NK-92 (cell line): ENCODE measurements around the gene MAP3K21.

Experiments
- DNase-seq: peaks from one replicate; lab custom pipeline; 2025; ENCODE audit not compliant: unreplicated experiment; lab: John Stamatoyannopoulos, UW

MAP3K21 gene

GRCh38 chr1:233386336-233386735 is 58.8 kb downstream of the MAP3K21 start:
- no peak for DNase-seq

GRCh38 chr1:233387585-233387984 is 60.1 kb downstream of the MAP3K21 start:
- no peak for DNase-seq

GRCh38 chr1:233389169-233389568 is 61.6 kb downstream of the MAP3K21 start:
- DNase-seq = no peak

DNA sequence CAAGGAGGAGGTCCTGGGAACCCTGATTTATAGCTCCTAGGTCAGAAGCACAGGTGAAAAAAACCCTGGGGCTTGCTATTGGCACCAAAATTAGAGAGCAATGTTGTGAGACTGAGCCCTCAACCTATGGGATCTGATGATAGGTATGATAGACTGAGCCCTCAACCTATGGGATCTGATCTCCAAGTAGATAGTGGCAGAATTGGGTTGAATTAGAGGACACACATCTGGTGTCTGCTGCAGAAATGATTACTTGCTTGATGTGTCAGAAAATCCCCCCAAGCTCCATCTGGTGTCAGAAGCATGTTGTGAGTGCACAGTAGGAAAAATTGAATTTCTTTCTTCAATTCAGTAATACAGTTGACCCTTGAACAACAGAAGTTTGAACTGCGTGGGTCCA is 62.4 kb downstream of the MAP3K21 start:
- DNase-seq = no peak

DNA sequence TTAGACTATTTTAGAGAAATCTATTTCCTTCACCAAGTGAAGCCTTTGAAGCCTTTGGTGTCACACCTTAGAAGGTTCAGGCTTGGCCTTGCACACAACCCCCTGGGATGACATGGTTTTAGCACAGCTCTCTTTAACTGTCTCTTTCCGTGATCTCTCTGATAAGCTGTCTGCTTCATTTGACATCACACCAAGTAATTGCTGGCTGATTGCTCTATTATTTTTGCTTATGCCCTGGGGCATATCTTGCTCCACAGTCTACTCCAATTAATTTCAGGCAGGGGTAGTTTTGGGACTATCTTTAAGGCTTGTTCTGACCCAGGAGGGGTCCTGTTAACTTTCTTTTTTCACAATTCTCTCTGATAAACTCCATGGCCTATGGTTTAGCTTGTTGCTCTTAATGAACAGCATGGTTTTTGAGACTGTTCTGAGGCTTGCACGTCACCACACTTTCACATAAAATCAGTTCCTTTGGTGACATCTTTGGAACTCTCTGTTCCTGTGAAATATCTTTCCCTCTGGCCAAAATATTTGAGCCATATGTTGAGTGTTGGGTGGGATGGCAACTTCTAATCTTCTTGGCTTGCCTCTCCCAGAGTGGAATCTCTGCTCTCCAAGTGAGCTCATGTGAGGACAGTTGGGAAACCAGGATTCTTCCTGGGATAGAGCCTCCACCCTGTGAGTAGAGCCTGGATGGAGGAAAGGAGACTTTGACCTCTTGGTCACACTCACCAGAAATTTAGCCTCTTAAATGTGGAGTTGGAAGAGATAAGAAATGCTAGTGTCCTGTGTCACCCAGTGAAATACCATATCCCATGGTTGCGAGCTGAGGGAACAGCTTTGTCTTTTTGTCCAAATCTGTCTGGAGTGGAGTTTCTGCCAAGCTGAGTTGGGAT is 63.6 kb downstream of the MAP3K21 start:
- DNase-seq = no peak

GRCh38 chr1:233393084-233393840 is 65.7 kb downstream of the MAP3K21 start:
- no peak for DNase-seq

DNA sequence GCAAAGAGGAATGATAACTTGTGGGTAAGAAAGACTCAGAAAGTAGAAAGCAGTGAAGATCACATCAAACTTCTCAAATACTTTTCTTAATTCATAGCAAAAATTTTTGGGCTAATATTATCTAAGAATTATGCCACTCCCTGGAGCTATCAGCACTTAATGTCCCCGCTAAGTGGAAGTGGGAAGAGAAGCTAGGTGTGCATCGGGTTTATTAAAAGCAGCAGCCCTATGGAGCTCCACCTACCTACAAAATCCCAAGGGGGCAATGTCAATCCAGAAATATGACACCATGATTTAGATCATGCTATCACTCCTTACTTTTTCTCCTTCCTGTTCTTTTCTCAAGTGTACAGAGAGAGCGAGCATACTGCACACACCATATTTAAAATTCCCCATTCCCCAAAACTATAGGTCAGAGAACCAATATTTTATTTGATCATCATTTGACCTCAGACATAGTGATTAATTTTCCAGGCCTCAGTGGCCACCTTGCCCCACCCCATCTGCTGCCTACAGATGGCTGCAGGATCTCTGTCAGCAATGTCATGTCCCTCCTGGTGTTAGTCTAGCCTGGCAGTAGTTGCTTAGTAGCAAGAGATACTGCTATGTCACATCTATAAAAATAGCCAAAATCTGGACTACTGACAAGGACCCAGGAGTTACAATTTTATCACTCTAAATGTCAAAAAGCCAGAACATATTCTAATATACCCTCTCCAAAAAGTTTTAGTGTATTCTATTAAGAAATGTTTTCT is 66.6 kb downstream of the MAP3K21 start:
- DNase-seq = no peak

GRCh38 chr1:233394860-233395717 is 67.6 kb downstream of the MAP3K21 start:
- no peak for DNase-seq

GRCh38 chr1:233395863-233396646 is 68.5 kb downstream of the MAP3K21 start:
- no peak for DNase-seq

DNA sequence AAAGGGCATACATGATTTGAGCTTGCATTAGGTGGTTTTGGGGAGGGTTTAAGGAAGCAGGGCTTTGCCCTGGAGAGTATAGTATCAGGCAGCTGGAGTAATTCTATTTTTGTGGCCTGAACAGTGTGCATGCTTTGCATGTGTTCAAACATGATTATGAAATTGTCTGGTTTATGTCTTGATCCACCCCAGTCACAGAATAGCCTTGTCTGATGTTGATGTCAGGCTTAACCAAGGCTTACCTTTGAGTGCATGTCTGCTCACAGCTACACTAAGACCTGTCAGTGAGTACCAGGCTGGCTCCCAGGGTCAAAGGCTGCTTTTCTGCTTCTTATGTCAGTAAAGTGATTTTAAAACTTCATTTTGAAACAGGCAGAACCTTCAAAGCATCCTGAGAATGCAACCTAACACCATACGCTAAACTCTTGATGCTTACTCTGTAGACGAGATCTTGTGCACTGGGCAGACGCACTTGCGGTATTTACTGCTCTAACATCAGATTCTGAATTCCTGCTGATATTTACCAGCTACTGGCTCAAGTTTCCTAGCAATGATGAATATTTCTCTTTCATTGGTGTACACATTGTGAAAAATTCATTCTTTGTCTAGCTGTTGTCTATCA is 78.9 kb downstream of the MAP3K21 start:
- no peak for DNase-seq

DNA sequence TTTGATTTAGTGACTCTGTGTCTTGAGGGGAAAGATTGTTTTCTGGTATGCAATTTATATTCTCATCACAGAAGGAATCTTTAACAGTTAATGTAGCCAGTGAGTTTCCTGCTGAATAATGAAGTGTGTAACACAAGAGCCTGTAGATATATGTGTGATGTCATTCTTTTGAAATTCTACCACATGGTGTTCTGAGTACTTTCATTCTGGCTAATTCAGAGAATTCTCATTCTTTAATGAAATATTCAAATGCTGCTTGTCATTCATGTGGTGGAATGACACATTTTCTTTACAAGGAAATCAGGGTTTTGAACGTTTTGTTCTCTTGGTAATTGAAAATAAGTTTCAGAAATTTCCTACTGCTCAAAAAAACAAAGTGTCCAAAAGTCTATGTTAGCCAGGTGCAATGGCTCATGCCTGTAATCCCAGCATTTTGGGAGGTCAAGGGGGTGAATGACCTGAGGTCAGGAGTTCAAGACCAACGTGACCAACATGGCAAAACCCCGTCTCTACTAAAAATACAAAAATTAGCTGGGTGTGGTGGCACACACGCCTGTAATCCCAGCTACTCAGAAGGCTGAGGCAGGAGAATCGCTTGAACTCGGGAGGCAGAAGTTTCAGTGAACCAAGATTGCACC is 79.6 kb downstream of the MAP3K21 start:
- no peak for DNase-seq

- DNase-seq = no peak
Measured at GRCh38 chr1:233409540-233409939, 82.0 kb downstream of the MAP3K21 start.

DNA sequence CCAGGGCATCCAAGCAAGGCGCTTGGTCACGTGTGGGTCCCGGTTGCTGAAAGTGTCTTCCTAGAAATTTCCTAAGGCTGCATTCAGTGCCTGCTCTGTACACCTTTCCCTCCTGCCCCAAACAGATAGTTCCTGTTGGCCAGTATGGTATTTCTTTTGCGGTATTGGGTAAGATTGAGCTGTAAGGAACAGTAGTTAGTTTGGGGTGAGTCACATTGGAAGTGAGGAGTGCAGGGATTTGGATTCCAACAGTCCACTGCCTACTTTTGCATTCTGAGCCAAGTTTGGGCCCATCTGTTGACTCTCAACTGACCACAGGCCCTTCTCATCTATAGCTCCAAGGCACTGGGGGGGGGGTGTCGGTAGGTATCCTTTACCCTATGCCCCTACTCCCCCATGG is 83.4 kb downstream of the MAP3K21 start:
- no peak for DNase-seq

GRCh38 chr1:233412812-233413211 is 85.3 kb downstream of the MAP3K21 start:
- no peak for DNase-seq

GRCh38 chr1:233421293-233421692 is 93.8 kb downstream of the MAP3K21 start:
- no peak for DNase-seq

DNA sequence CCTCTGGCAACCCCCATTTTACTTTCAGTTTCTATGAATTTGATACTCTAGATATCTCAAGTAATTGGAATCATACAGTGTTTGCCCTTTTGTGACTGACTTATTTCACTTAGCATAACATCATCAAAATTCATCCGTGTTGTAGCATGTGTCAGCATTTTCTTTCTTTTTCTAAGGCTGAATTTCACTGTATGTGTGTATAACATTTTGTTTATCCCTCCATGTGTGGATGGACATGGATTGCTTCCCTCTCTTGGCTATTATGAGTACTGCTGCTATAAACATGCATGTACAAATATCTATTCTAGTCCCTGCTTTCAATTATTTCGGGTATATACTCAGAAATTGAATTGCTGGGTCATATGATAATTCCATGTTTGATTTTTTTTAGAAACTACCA is 97.3 kb downstream of the MAP3K21 start:
- no peak for DNase-seq

DNA sequence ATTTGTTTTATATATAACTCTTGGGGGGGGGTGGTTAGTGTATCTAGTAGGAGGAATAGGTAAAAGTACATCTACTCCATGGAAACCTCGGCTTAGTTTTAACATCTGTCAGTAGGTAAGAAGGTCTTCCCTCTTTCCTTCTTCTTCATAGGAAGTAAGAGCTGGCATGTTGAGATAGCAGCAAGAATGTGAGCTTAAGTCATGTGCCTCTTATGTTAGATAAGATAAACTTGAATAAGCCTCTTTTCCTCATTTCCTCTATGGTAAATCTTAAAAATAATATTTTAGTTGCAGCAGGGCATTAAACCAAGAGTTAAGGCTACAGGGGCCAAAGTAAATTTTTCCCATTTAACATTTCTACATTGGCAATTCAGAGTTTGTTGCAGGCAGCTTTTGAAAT is 100.4 kb downstream of the MAP3K21 start:
- DNase-seq = no peak

- DNase-seq = no peak
Measured at GRCh38 chr1:233431753-233432403, 104.4 kb downstream of the MAP3K21 start.
